ENCODE measurements around the gene C1orf74.

C1orf74 gene

GRCh38 chr1:209825591-209826434, 41.5 kb upstream of the C1orf74 start:
- in situ Hi-C loops (cut with HindIII; ENCODE audit: low sequenced_read_pairs) = no loop called here
- H3K4me3 ChIP-seq (ENCODE audit: low read depth, low read length) = no peak overlapping the region
- TF ChIP-seq, protein P1, sequence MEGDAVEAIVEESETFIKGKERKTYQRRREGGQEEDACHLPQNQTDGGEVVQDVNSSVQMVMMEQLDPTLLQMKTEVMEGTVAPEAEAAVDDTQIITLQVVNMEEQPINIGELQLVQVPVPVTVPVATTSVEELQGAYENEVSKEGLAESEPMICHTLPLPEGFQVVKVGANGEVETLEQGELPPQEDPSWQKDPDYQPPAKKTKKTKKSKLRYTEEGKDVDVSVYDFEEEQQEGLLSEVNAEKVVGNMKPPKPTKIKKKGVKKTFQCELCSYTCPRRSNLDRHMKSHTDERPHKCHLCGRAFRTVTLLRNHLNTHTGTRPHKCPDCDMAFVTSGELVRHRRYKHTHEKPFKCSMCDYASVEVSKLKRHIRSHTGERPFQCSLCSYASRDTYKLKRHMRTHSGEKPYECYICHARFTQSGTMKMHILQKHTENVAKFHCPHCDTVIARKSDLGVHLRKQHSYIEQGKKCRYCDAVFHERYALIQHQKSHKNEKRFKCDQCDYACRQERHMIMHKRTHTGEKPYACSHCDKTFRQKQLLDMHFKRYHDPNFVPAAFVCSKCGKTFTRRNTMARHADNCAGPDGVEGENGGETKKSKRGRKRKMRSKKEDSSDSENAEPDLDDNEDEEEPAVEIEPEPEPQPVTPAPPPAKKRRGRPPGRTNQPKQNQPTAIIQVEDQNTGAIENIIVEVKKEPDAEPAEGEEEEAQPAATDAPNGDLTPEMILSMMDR (IDR thresholded peaks at IDR 0.05; ENCODE audit: low read depth, low read length, missing control alignments) = no peak
- no peak for DNase-seq (ENCODE audit: low read depth)

DNA sequence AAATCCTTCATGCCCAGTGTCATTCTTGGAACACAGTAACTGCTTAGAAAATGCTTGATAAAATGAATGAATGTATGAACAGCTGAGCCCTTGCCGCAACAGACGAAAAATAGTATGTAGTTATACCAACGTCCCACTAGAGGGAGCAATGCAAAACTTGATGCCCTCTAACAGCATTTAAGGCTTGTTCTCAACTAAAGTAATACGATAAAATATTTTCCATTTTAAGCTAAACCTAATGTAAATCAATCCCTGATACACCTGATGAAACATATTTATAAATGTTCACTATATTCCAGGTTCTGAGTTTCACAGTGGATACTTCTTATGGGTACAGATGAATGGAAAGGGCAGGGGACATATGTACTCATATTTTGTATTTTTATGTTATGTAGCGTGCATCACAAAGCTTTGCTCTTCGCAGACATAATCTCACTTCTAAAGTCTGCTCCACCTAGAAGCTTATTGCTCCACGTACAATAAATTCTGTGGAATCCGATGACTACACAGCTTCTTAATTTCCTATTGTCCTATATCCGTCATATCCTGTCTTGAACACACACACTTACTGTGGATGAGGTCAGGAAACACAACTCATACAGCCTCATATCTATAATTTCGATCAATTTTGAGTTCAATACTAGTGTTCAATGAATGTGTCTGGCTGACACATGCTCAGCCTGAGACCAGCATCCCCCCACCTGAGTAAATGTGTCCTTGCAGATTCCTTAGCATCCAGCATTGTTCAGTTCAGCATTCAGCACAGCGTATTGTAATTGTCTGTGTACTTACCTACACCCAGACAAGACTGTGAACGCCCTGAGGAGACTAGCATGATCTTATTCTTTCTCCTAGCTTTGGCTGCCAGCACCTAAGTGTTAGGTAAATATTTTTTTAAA, 39.0 kb upstream of the C1orf74 start:
- no peak overlapping the region for H3K4me3 ChIP-seq (ENCODE audit: low read depth, low read length)
- in situ Hi-C loops (cut with HindIII; ENCODE audit: low sequenced_read_pairs) = no loop called here
- peak; percentile 45 for DNase-seq (ENCODE audit: low read depth)
- TF ChIP-seq, protein P1 (IDR thresholded peaks at IDR 0.05; ENCODE audit: low read depth, low read length, missing control alignments) = peak; percentile 73

- TF ChIP-seq, protein P1 (IDR thresholded peaks at IDR 0.05; ENCODE audit: low read depth, low read length, missing control alignments) = no peak
- DNase-seq (ENCODE audit: low read depth) = no peak
- in situ Hi-C loops (cut with HindIII; ENCODE audit: low sequenced_read_pairs) = no loop called here
- no peak overlapping the region for H3K4me3 ChIP-seq (ENCODE audit: low read depth, low read length)
These were observed 38.3 kb upstream of the C1orf74 start for GRCh38 chr1:209822706-209823105.

DNA sequence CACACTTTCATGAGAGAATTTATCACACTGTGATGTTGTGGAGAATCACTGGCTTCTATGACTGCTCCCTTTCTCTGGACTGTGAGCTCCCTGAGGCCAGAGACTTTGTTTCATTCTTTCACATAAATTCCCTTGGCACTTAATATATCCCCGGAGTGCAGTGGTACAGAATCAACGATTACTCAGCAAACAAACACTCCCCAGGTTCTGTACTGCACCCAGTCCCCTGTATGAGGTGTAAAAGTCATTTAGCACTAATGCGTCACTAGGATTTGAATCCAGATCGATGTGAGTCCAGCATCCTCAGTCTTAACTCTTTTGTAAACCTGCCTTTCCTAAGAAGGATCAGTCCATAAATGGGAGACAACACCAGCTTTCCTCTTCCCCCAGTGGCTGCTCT, 36.6 kb upstream of the C1orf74 start:
- in situ Hi-C loops (cut with HindIII; ENCODE audit: low sequenced_read_pairs) = no loop called here
- no peak for DNase-seq (ENCODE audit: low read depth)
- TF ChIP-seq, protein P1 (IDR thresholded peaks at IDR 0.05; ENCODE audit: low read depth, low read length, missing control alignments) = no peak
- H3K4me3 ChIP-seq (ENCODE audit: low read depth, low read length) = no peak overlapping the region

DNA sequence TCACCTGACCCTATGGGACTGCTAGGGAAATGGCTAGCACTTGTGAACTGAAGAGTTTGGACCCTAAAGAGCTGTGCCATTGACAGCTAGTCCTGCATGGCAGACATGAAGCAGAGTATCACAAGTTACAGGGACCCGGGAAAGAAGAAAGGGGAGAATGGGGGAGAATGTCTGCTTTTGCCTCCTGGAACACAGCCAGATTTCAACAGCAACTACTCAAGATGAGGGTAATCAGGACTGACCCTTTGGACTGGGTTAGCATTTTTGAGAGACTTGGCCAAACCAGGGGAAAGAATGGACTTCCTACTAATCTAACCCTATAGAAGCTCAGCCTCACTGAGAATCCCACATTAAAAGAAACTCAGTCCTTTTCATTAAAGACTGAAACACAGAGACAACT, 34.7 kb upstream of the C1orf74 start:
- in situ Hi-C loops (cut with HindIII; ENCODE audit: low sequenced_read_pairs) = no loop called here
- no peak for DNase-seq (ENCODE audit: low read depth)
- TF ChIP-seq, protein P1 (IDR thresholded peaks at IDR 0.05; ENCODE audit: low read depth, low read length, missing control alignments) = no peak
- H3K4me3 ChIP-seq (ENCODE audit: low read depth, low read length) = no peak overlapping the region

DNA sequence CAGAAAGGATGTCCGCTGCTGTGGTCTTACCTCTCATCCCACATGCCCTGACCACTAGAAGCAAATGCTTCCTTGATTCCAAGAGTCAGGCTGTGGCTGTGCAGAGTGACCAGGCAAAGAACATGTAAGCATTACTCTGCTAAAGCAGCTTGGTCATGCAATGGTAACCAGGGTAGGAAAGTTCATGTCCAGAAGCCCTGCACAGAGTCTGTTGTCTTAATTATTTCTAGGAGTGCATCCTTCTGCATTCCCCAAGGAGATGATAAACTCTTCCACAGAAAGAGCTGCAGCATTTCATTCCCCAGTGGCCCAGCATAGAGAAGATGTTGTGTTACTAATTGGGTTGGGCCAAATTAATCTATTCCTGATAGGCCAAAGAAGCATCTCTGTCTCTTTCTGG, 33.3 kb upstream of the C1orf74 start:
- in situ Hi-C loops (cut with HindIII; ENCODE audit: low sequenced_read_pairs) = no loop called here
- no peak overlapping the region for H3K4me3 ChIP-seq (ENCODE audit: low read depth, low read length)
- no peak for DNase-seq (ENCODE audit: low read depth)
- TF ChIP-seq, protein P1 (IDR thresholded peaks at IDR 0.05; ENCODE audit: low read depth, low read length, missing control alignments) = no peak

Data from astrocyte of the cerebellum (primary cell).